ENCODE results near the gene ZNF132.

DNA sequence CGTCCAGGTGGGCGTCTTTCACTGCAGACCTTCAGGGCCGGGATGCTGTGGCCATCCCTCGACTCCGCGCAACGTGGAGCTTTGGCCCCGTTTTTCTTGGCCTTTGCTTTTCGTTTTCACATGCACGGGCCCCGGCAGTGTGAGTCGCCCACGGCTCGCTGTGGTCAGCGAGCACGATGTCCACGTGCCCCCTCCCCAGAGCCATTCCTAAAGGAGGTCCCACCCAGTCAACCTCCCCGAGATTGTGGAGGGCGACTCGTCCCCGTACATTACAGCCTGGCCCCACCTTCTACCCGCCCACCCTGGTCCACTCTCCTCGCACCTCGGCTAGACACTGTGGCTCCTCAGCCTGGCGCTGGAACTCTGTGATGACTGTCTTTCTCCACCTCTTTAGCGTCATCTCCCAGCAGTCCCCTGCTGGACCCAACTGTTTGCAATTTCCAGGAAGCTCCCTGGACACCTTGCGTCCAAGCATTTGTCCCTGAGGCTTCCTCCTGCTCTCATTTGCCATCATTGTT is 36.6 kb upstream of the ZNF132 start:
- TF ChIP-seq ZNF274 (IDR thresholded peaks at IDR 0.05; ENCODE audit: low read depth, low read length) (no peak), YY1 (IDR thresholded peaks at IDR 0.05; ENCODE audit: insufficient read depth, insufficient read length) (no peak), SUZ12 (IDR thresholded peaks at IDR 0.05; ENCODE audit: extremely low read depth, insufficient read depth, insufficient read length) (no peak)
